Measurements from ENCODE around the gene ANKRD34C. TPM values are rescaled to one million over a fixed set of nuclear protein-coding genes. Genes with fewer than 3 reads are reported as not detected.

Gene ANKRD34C
- total RNA-seq, 4 donors from 2014 or later: not detected

DNA sequence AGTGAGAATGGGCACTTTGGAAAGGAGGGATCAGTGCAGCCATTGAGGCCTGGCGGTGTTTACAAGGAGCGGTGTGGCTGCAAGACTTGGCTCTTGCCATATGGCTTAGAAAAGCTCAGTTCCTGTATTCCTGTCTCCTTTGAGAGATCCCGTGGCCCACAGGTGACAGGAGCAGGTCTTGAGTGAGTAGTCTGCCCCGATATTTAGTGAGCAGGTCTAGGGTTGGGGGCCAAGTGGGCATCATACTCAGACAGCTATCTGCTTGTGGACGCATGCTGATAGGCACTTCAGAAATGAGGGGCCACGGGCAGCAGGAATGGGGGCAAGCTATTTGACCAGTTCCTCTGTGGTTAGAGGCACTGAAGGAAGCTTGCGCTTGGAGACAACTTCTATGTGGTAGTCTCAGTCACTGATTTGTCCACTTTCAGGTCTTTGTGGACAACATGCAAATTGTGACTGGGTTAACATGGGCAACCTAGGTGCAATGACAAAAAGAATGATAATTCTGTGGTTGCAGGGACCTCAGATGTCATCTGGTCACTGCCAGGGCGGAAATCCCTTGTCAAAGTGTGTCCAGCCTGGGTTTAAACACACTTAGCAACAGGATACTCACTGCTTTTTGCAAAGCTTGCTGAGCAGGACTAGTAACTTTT, 29.5 kb downstream of the ANKRD34C start:
- TF ChIP-seq, protein P1, sequence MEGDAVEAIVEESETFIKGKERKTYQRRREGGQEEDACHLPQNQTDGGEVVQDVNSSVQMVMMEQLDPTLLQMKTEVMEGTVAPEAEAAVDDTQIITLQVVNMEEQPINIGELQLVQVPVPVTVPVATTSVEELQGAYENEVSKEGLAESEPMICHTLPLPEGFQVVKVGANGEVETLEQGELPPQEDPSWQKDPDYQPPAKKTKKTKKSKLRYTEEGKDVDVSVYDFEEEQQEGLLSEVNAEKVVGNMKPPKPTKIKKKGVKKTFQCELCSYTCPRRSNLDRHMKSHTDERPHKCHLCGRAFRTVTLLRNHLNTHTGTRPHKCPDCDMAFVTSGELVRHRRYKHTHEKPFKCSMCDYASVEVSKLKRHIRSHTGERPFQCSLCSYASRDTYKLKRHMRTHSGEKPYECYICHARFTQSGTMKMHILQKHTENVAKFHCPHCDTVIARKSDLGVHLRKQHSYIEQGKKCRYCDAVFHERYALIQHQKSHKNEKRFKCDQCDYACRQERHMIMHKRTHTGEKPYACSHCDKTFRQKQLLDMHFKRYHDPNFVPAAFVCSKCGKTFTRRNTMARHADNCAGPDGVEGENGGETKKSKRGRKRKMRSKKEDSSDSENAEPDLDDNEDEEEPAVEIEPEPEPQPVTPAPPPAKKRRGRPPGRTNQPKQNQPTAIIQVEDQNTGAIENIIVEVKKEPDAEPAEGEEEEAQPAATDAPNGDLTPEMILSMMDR (IDR thresholded peaks at IDR 0.05; ENCODE audit: low read depth): no peak

DNA sequence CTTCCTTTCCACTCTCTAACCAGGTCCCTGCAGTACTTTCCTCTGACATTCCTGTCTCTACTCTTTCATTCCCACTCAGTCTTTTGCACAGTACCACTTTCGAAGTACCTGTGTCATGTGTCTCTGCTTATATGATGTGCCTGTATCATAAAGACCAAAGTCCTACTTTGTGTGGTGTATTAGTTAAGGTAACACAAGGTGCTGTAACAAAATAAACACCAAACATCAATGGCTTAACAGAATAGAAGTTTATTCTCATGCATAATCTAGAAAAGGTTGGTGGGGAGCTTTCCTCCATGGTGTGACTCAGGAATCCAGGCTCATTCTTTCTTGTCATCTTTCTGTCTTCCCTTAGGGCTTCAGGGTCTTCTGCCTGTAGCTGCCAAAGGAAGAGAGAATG, 31.7 kb downstream of the ANKRD34C start:
- TF ChIP-seq, protein P1 (IDR thresholded peaks at IDR 0.05; ENCODE audit: low read depth): no peak

DNA sequence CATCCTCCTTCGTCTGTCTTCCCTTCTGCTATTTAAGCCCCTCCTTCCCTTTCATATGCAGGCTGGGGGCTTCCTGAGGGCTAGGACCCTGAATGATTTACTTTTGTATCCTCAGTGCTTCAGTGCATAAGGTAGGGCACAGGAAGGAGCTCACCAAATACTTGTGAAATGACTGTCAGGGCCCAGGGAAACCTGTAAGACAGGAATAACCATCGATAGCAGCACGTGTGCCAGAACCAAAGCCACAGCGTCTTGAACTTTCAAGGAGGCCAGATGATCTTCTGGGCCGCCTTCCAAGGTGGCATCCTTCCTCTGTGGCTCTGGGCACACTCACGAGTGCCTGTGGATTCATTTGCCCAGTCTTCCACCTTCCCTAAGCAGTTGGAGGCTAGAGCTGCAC, 32.3 kb downstream of the ANKRD34C start:
- TF ChIP-seq, protein P1 (IDR thresholded peaks at IDR 0.05; ENCODE audit: low read depth): no peak

DNA sequence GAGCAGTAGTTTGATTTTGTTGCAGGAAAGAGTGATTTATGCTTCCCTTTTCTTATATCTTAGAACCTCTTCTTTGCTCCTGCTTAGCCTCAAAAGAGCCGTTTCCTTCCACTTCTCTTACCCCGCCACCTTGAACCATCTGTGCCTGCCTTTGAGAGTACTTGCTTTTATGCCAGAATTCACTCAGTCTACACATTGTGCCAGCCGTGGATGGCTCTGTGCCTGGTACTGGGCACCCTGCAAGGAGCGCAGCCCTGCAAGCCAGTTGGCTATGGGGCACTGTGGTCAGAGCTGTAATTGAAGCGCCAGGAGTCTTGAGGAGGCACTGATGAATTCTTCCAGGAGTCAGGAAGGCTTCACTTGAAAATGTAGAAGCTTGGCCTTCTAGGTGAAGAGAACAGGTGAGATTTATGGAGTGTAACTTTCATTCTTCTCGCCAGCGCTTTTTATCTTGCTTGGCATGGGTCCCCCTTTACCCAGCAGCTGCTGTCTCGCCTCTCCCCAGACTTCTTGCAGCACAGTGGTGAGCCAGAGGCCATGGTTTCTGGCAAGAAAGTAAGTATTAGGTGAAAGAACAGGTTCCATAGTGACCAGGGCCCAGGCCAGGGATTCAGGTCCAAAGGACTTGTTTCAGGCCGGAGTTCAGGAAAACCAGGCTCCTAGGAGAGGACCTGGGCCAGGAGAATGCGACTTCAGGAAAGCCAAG, 33.3 kb downstream of the ANKRD34C start:
- TF ChIP-seq, protein P1 (IDR thresholded peaks at IDR 0.05; ENCODE audit: low read depth): no peak

DNA sequence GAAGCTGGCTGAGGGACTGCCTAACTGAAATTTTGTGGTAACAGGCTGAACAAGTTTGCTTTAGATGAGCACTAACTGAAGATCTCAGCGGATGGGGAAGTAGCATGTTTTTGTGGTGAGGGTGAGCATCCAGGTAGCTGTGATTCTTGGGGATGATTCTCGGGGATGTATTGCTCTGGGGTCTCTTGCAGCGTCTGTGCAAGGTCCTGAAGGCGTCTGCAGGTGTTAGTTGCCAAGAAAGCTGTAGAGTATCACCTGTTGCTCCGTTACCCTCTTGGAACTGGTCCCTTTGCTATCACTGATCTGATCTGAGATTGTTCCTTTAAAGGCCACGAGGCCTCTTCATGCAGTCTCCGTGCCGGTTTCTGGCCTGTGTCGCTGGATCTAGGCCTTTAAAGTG, 34.3 kb downstream of the ANKRD34C start:
- TF ChIP-seq, protein P1 (IDR thresholded peaks at IDR 0.05; ENCODE audit: low read depth): no peak

DNA sequence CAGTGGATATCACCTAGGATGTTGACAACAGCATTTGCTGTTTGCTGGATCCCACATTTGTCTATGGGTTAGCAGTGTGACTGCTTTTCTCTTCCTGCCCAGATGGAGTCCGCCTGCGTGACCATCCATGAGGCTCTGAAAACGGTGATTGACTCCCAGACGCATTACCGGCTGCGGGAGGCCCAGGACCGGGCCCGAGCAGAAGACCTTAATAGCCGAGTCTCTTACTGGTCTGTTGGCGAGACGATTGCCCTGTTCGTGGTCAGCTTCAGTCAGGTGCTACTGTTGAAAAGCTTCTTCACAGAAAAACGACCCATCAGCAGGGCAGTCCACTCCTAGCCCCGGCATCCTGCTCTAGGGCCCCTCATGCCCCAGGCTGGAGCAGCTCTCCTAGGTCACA, 39.4 kb downstream of the ANKRD34C start:
- TF ChIP-seq, protein P1 (IDR thresholded peaks at IDR 0.05; ENCODE audit: low read depth): no peak

DNA sequence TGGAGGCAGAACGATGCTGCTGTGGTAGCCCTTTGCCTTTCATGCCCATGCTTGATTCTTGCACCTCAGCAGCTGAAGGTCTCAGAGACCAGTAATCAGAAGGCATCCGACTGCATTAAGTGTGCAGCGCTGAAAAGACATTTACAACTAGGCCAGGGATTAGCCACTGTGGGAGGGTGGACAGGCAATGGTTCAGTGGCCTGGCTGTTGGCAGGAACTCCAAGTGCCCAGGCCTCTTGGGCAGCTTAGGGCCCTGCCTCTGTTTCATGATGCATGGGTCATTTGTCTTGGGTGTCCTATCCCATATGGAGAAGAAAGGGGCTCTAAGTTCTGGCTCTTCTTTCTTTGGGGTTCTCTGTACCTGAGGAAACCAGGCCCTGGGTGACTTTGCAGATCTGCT, 39.8 kb downstream of the ANKRD34C start:
- TF ChIP-seq, protein P1 (IDR thresholded peaks at IDR 0.05; ENCODE audit: low read depth): no peak
